ENCODE results near the gene C19orf25. TPM values are rescaled to one million over a fixed set of nuclear protein-coding genes. Genes with fewer than 3 reads are reported as not detected.

C19orf25 gene
- total and polyA plus RNA-seq, 2 donors (not counting 1 experiment from before 2014, with no cell fraction given): 34.2 to 68.3 TPM

GRCh38 chr19:1465191-1466016 is 13.6 kb downstream of the C19orf25 start:
- peaks cover 0 to 39% (median 7%) of the 10 kb centered on the region in 4 experiments for H3K27me3 ChIP-seq (replicated peaks in 1 of 4; ENCODE audit: control extremely low read depth in 1 of 4, control insufficient read depth in 3 of 4, insufficient read depth in 4 of 4, low read length in 3 of 4)
- Mint-ChIP-seq H3K27me3 (no peaks in the 10 kb centered on the region), H3K27ac (no peak overlapping the region), H3K9me3 (ENCODE audit: insufficient read depth) (no peaks in the 10 kb centered on the region), H3K4me1 (peaks cover 6% of the 10 kb centered on the region), H3K4me3 (no peak overlapping the region)
- TF ChIP-seq CTCF (IDR thresholded peaks at IDR 0.05) (peak; percentile 22), EZH2 (IDR thresholded peaks at IDR 0.05; ENCODE audit: borderline replicate concordance, insufficient read depth, low read depth, low read length, poor library complexity, severe bottlenecking) (no peak)
- DNase-seq: peak; percentile 56
- peaks cover 37 to 47% of the 10 kb centered on the region in 2 donors for H3K4me1 ChIP-seq (ENCODE audit: control insufficient read depth in 2 of 2, insufficient read depth in 2 of 2, low read length in 2 of 2)
- no peak for ATAC-seq (ENCODE audit: low read depth)
- H3K9me3 ChIP-seq (ENCODE audit: control extremely low read depth in 1 of 3, control insufficient read depth in 2 of 3, insufficient read depth in 1 of 3, low read length in 2 of 3): peaks cover 0 to 9% (median 0%) of the 10 kb centered on the region in 3 donors
- H4K20me1 ChIP-seq (ENCODE audit: control insufficient read depth, insufficient read depth, low read length, poor library complexity, severe bottlenecking): peaks cover 54% of the 10 kb centered on the region
- intact Hi-C loops (cut with micrococcal nuclease): no loop called here
- H3K79me2 ChIP-seq (ENCODE audit: control insufficient read depth, insufficient read depth, low read length): no peaks in the 10 kb centered on the region
- H3K9ac ChIP-seq (ENCODE audit: low read length): no peak overlapping the region
- peak overlapping the region; percentile 55 for H3K4me2 ChIP-seq (replicated peaks; ENCODE audit: low read depth, low read length, poor library complexity, severe bottlenecking)
- no peak overlapping the region for H3K27ac ChIP-seq (ENCODE audit: low read length in 2 of 2)
- no peak overlapping the region for H2AFZ ChIP-seq (ENCODE audit: insufficient read depth, low read depth, low read length, poor library complexity, severe bottlenecking)
- 48% methylated on average over 83 of the region's 83 CpGs for WGBS (ENCODE audit: insufficient coverage)
- CTCF ChIA-PET: interaction anchor here (0.7 to 0.9 kb wide), 3 partner anchors 38 to 360 kb away, joined by 3 to 4 read pairs (median 3); no protein-coding TSS in a partner anchor
- no peaks in the 10 kb centered on the region for H3K36me3 ChIP-seq (replicated peaks in 1 of 2; ENCODE audit: control extremely low read depth in 1 of 2, control insufficient read depth in 1 of 2, extremely low read depth in 1 of 2, insufficient read depth in 2 of 2, low read length in 1 of 2)
- POLR2A ChIA-PET: interaction anchor here (0.6 to 0.9 kb wide), 2 partner anchors 26 to 127 kb away, joined by 3 to 5 read pairs; no protein-coding TSS in a partner anchor
- H3K4me3 ChIP-seq (ENCODE audit: control extremely low read depth in 1 of 5, extremely low read depth in 1 of 5, insufficient read depth in 1 of 5, low read depth in 2 of 5, low read length in 4 of 5): no peak overlapping the region

GRCh38 chr19:1461862-1462261 is 17.2 kb downstream of the C19orf25 start:
- ChIA-PET CTCF (no interaction called here), POLR2A (no interaction called here)
- TF ChIP-seq CTCF (IDR thresholded peaks at IDR 0.05): no peak
- TF ChIP-seq EZH2 (IDR thresholded peaks at IDR 0.05; ENCODE audit: borderline replicate concordance, insufficient read depth, low read depth, low read length, poor library complexity, severe bottlenecking): no peak
- Mint-ChIP-seq H3K4me3 (no peak overlapping the region), H3K27ac (no peak overlapping the region), H3K9me3 (ENCODE audit: insufficient read depth) (no peaks in the 10 kb centered on the region), H3K27me3 (peaks cover 12% of the 10 kb centered on the region), H3K4me1 (no peaks in the 10 kb centered on the region)
- H3K4me3 ChIP-seq (ENCODE audit: control extremely low read depth in 1 of 5, extremely low read depth in 1 of 5, insufficient read depth in 1 of 5, low read depth in 2 of 5, low read length in 4 of 5): no peak overlapping the region
- peaks cover 0 to 5% (median 0%) of the 10 kb centered on the region in 3 donors for H3K9me3 ChIP-seq (ENCODE audit: control extremely low read depth in 1 of 3, control insufficient read depth in 2 of 3, insufficient read depth in 1 of 3, low read length in 2 of 3)
- ATAC-seq (ENCODE audit: low read depth) (no peak), DNase-seq (no peak)
- no peak overlapping the region for H3K27ac ChIP-seq (ENCODE audit: low read length in 2 of 2)
- intact Hi-C loops (cut with micrococcal nuclease): no loop called here
- H4K20me1 ChIP-seq (ENCODE audit: control insufficient read depth, insufficient read depth, low read length, poor library complexity, severe bottlenecking): peaks cover 27% of the 10 kb centered on the region
- H3K9ac ChIP-seq (ENCODE audit: low read length): no peak overlapping the region
- no peaks in the 10 kb centered on the region for H3K79me2 ChIP-seq (ENCODE audit: control insufficient read depth, insufficient read depth, low read length)
- H3K4me2 ChIP-seq (replicated peaks; ENCODE audit: low read depth, low read length, poor library complexity, severe bottlenecking): no peak overlapping the region
- H3K4me1 ChIP-seq (ENCODE audit: control insufficient read depth in 2 of 2, insufficient read depth in 2 of 2, low read length in 2 of 2): peaks cover 13 to 22% of the 10 kb centered on the region in 2 donors
- H3K27me3 ChIP-seq (replicated peaks in 1 of 4; ENCODE audit: control extremely low read depth in 1 of 4, control insufficient read depth in 3 of 4, insufficient read depth in 4 of 4, low read length in 3 of 4): peaks cover 0 to 34% (median 7%) of the 10 kb centered on the region in 4 experiments
- no peak overlapping the region for H2AFZ ChIP-seq (ENCODE audit: insufficient read depth, low read depth, low read length, poor library complexity, severe bottlenecking)
- H3K36me3 ChIP-seq (replicated peaks in 1 of 2; ENCODE audit: control extremely low read depth in 1 of 2, control insufficient read depth in 1 of 2, extremely low read depth in 1 of 2, insufficient read depth in 2 of 2, low read length in 1 of 2): no peaks in the 10 kb centered on the region
- 96% methylated on average over 19 of the region's 24 CpGs for WGBS (ENCODE audit: insufficient coverage)

All from B cell (primary cell).